Transverse colon (tissue), 4 donors: ENCODE results near the gene TRAF5. TPM values are rescaled to one million over a fixed set of nuclear protein-coding genes. Genes with fewer than 3 reads are reported as not detected.

ENCODE experiments used
- DNase-seq: peaks from one replicate; pipeline ENCODE4 v3.0.0-alpha.2; 2019
- H3K27ac ChIP-seq, 4 donors: fragments of 200-600 bp; sonication (generic); 2 replicates each; pipeline ENCODE4 v1.5.1; 2016 to 2018; ENCODE audit warnings: inconsistent platforms in 4 of 4
- H3K27me3 ChIP-seq: fragments of 200-600 bp; sonication (generic); 2 replicates; pipeline ENCODE4 v1.5.1; 2017; ENCODE audit warnings: inconsistent platforms
- H3K36me3 ChIP-seq, 4 donors: fragments of 200-600 bp; sonication (generic); 2 replicates each; pipeline ENCODE4 v1.5.1; 2017 to 2019; ENCODE audit warnings: inconsistent platforms in 4 of 4
- H3K4me1 ChIP-seq, 4 donors: fragments of 200-600 bp; sonication (generic); 2 replicates each; pipeline ENCODE4 v1.5.1; 2017 to 2020; ENCODE audit warnings: inconsistent platforms in 4 of 4
- H3K4me3 ChIP-seq, 4 donors: fragments of 200-600 bp; sonication (generic); 1 replicate in 1 of 4; 2 replicates in 3 of 4; pipeline versions ENCODE4 v1.5.1 to v1.6.1; 2017 to 2019; ENCODE audit warnings: inconsistent platforms in 4 of 4
- H3K9me3 ChIP-seq, 2 donors: fragments of 200-600 bp; sonication (generic); 2 replicates each; pipeline ENCODE4 v1.5.1; 2017 to 2019; ENCODE audit warnings: inconsistent platforms in 2 of 2
- EP300 ChIP-seq: sonication (generic); formaldehyde crosslinking; IDR thresholded peaks from one replicate; pipeline ENCODE4 v1.6.1; 2017; ENCODE audit warnings: antibody characterized with exemption, low read depth
- POLR2A ChIP-seq: fragments of 450-650 bp; IDR thresholded peaks from one replicate; pipeline ENCODE4 v1.6.1; 2016; ENCODE audit warnings: antibody characterized with exemption, mild to moderate bottlenecking, moderate library complexity
- POLR2AphosphoS5 ChIP-seq, 3 donors: sonication (generic); formaldehyde crosslinking; IDR thresholded peaks; one replicate each; pipeline ENCODE4 v1.6.1; 2016; ENCODE audit warnings: antibody characterized with exemption in 3 of 3
- WGBS, 2 donors: methylation state at CpG; one replicate each; pipeline ENCODE4 v1.1.5; 2018; ENCODE audit warnings: low coverage in 1 of 2; 5-methylcytosine and 5-hydroxymethylcytosine counted together
- in situ Hi-C, 4 donors: fragments of 200-750 bp; cut with MboI; loops; one replicate each; pipeline versions ENCODE4 v1.15.0 to v1.15.1; 2017; ENCODE audit warnings: low sequenced_read_pairs in 3 of 4, low pct_ligation_motif_present in 1 of 4, low pct_unique_long_range_greater_than_20kb in 1 of 4
- intact Hi-C: fragments of 100-400 bp; cut with DNase I; formaldehyde crosslinking; loops from one replicate; pipeline ENCODE4 v1.15.1; 2023; ENCODE audit warnings: low total_unique reads
- total RNA-seq, 4 donors: library from RNA; depleted of rRNA; stranded (reverse); fragments of >200 nt; gene quantifications; one replicate each; pipeline ENCODE4 v1.1.0, GENCODE V29; 2016
- TF ChIP-seq, protein P1 (sequence below), 5 experiments: fragments of 200-600 bp in 3 of 5; fragments of 450-650 bp in 2 of 5; sonication (generic) in 3 of 5; IDR thresholded peaks; 1 replicate in 2 of 5; 2 replicates in 3 of 5; pipeline ENCODE4 v1.5.1; 2016 to 2017; ENCODE audit warnings: antibody characterized with exemption in 5 of 5, inconsistent platforms in 3 of 5, mild to moderate bottlenecking in 2 of 5, moderate library complexity in 1 of 5

The TRAF5 gene
- total RNA-seq, 4 donors from 2014 or later = 10.5 to 30.5 (median 17.0) TPM

DNA sequence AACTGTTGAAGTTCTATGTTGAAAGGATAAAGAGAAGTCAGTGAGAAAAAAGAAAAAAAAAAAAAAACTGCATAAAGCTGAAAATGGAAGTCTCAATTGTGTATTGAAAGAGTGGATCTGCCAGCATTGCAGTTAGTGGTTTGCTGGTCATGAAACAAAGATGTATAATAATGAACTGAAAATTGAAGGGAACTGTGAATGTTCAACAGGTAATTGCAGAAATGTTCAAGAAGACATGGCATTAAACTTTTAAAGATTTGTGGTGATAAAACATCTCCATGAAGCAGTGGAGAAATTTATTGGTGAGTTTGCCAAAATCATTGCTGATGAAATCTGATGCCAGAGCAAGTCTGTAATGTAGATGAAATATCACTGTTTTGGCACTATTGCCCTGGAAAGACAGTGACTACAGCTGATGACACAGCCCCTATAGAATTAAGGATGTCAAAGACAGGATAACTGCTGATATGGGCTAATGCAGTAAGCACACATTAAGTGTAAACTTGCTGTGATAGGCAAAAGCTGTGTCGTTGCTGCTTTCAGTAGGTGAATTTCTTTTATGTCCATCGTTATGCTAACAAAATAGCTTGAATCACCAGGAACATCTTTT lies 94.3 kb downstream of the TRAF5 start:
- H3K4me3 ChIP-seq = no peak overlapping the region
- H3K36me3 ChIP-seq = no peaks in the 10 kb centered on the region
- intact Hi-C loops (no loop called here), in situ Hi-C loops (no loop called here)
- H3K27me3 ChIP-seq = no peaks in the 10 kb centered on the region
- TF ChIP-seq POLR2A (no peak), EP300 (no peak), POLR2AphosphoS5 (IDR thresholded peaks at IDR 0.05) (no peak)
- TF ChIP-seq, protein P1, sequence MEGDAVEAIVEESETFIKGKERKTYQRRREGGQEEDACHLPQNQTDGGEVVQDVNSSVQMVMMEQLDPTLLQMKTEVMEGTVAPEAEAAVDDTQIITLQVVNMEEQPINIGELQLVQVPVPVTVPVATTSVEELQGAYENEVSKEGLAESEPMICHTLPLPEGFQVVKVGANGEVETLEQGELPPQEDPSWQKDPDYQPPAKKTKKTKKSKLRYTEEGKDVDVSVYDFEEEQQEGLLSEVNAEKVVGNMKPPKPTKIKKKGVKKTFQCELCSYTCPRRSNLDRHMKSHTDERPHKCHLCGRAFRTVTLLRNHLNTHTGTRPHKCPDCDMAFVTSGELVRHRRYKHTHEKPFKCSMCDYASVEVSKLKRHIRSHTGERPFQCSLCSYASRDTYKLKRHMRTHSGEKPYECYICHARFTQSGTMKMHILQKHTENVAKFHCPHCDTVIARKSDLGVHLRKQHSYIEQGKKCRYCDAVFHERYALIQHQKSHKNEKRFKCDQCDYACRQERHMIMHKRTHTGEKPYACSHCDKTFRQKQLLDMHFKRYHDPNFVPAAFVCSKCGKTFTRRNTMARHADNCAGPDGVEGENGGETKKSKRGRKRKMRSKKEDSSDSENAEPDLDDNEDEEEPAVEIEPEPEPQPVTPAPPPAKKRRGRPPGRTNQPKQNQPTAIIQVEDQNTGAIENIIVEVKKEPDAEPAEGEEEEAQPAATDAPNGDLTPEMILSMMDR (IDR thresholded peaks at IDR 0.05) = no peak
- no peaks in the 10 kb centered on the region for H3K9me3 ChIP-seq
- no peak overlapping the region for H3K27ac ChIP-seq
- no peaks in the 10 kb centered on the region for H3K4me1 ChIP-seq
- WGBS, 2 donors = 83 to 100% methylated on average over 1 to 2 of the region's 2 CpGs
- DNase-seq = no peak

DNA sequence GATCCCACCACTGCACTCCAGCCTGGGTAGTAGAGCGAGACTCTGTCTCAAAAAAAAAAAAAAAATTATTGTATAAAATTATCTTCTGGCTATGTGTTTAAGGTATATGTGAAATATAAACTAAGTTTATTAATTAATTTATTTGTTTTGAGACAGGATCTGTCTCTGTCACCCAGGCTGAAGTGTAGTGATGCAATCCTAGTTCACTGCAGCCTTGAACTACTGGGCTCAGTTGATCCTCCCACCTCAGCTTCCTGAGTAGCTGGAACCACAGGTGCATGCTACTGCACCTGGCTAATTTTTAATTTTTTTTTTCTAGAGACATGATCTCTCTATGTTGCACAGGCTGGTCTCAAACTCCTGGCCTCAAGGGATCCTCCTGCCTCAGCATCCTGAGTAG lies 97.4 kb downstream of the TRAF5 start:
- WGBS, 2 donors = 95% methylated on average over 1 of the region's 1 CpG; no CpG with 5 or more reads in 1 of the 2 donors
- intact Hi-C loops = no loop called here
- Histone ChIP-seq H3K27ac (no peak overlapping the region), H3K27me3 (no peaks in the 10 kb centered on the region), H3K36me3 (no peaks in the 10 kb centered on the region), H3K4me1 (no peaks in the 10 kb centered on the region), H3K4me3 (no peak overlapping the region), H3K9me3 (no peaks in the 10 kb centered on the region)
- no peak for DNase-seq
- in situ Hi-C loops = no loop called here
- TF ChIP-seq EP300 (no peak), POLR2AphosphoS5 (IDR thresholded peaks at IDR 0.05) (no peak), POLR2A (no peak)
- TF ChIP-seq, protein P1 (IDR thresholded peaks at IDR 0.05) = no peak

Other genes with a start within 250 kb of the TRAF5 start
- 1 to 10 TPM in 3 of 4 donors, under 1 TPM in 1; 0.55 to 9.4 (median 2.2) TPM for gene KCNH1, start 192.7 kb upstream of the TRAF5 start, total RNA-seq
- 10 to 100 TPM; 52.2 to 77.6 (median 72.1) TPM for gene RCOR3, start 67.5 kb upstream of the TRAF5 start, total RNA-seq
- not detected for gene RD3, start 165.3 kb downstream of the TRAF5 start, total RNA-seq